ENCODE data around the gene EVC.

GRCh38 chr4:5664778-5665177 is 46.2 kb upstream of the EVC start:
- TF ChIP-seq CTCF (IDR thresholded peaks at IDR 0.05; ENCODE audit: low read length) (no peak), EZH2 (optimal IDR thresholded peaks at IDR 0.05; ENCODE audit: low read depth, low read length) (no peak), EZH2phosphoT487 (IDR thresholded peaks at IDR 0.05; ENCODE audit: low read length) (no peak)

Measured in MM.1S (cell line).